Neural progenitor cell (in vitro differentiated cells): Measurements from ENCODE around the gene SORBS2.

Experiments
- CTCF ChIP-seq: fragments of 200-600 bp; sonication (generic); IDR thresholded peaks from 2 replicates; pipeline ENCODE4 v1.5.1; 2017; ENCODE audit warnings: antibody characterized with exemption, mild to moderate bottlenecking
- EZH2 ChIP-seq: fragments of 200-600 bp; sonication (generic); IDR thresholded peaks from 2 replicates; pipeline ENCODE4 v1.6.1; 2017; ENCODE audit warnings: antibody characterized with exemption, mild to moderate bottlenecking, moderate library complexity
- EZH2phosphoT487 ChIP-seq: fragments of 200-600 bp; sonication (generic); IDR thresholded peaks from 2 replicates; pipeline ENCODE4 v1.6.1; 2017; ENCODE audit warnings: antibody characterized with exemption

- TF ChIP-seq CTCF (no peak), EZH2phosphoT487 (no peak), EZH2 (no peak)
Observed at GRCh38 chr4:185744946-185745345, 67.0 kb downstream of the SORBS2 start.
